Activated CD4-positive, alpha-beta T cell treated with anti-CD3 and anti-CD28 coated beads, Interleukin-2, amount 50 U/mL, for 4 hours (primary cell): Measurements from ENCODE around the gene HDAC3.
"Not testable (repeated sequence)": the region's sequence is repeated elsewhere in the genome, so short reads cannot be mapped to it uniquely, and the experiment has no call there.

Experiments
- DNase-seq, 2 experiments: peaks; one replicate each; pipeline ENCODE4 v3.0.0-alpha.2; 2020

Gene HDAC3

DNA sequence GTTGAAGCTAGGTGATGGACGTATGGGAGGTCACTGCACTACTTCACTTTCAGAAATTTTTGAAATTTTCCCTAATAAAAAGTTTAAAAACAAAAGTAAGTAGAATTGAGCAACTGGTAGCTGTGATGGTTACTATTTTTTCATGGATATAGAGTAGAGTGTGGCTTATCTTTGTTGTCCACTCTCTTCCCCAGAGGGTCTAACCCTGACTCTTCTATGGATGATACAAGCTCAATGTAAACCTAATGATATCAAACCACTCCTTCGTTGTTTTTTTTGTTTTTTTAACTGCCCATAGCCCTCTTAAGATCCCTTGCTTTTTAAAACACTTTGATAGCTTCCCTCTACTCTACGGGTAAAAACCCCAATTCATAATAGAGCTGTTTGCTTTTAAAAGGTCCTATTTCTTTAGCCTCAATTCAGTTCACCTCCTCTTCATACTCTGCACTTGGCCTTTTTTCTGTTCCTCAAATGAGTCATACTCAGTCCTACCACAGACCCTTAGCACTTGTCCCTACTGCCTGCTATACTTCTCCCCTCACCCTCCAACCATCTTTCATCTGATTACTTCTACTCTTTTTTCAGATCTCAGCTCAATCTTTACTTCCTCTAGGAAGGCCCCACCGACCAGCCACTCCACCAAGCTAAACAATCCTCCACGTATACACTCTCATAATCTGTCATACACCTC lies 2.6 kb downstream of the HDAC3 start:
- DNase-seq: no peak

DNA sequence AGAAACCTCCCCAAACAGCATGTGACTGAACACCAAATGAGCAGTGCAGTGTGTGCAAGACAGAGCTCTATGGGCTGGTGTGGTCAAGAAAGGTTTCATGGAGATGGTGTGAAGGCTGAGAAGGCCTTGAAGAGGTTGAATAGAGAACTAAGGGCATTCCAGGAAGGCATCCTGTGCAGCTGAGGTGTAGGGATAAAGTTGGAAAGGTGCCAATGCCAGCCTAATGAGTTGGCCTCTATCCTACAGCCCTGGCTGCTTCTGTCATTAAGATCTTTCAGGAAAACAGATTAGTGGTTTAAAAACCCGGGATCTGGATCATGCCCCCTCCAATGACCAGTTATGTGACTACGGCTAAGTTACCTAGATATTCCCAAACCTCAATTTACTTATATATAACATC lies 4.0 kb downstream of the HDAC3 start:
- no peak for DNase-seq

DNA sequence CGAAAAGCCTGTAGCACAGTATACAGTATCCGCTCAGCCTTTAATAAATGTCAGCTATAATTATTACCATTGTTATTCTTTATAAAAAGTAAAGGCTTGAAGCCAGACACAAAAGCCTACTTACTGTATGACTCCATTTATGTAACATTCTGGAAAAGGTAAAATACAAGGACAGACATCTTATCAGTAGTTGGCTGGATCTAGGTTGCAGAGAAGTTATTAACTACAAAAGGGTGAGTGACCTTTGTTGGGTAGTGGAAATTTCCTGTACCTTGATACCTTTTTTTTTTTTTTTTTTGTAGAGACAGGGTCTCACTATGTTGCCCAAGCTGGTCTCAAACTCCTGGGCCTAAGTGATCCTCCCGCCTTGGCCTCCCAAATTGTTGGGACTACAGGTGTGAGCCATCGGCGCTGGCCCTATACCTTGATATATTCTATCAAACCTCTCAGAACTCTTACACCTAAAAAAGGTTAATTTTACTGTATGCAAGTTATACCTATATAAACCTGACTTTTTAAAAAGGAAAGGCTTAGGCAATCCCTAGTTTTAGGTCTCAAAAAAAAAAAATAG lies 6.0 kb downstream of the HDAC3 start:
- no peak for DNase-seq

DNA sequence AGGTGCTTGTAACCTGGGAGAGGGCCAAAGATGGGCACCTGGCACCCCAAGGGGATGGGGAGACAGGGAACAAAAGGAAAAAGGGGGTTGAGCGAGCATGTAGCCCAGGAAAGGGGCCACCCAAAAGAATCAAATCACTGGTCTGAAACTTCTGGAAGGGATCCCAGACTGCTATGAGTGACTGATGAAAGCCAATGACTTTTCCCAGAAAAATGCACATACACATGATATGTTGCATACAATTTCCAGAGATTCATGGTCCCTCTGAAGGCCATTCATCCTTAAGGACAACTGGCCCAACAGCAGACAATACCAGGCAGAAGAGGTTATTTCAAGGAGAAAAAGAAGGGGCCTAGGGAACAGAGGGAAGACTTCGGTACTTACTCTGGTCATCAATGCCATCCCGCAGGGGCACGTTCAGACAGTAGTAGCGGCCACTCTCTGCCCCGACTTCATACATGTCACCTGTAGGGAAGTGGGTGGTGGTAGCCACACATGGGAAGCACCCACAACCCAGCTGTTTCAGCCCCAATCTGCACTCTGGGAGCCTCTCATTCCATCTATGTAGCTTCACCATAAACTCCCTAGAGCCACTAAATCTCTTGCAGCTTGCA lies 8.4 kb downstream of the HDAC3 start:
- DNase-seq: no peak

DNA sequence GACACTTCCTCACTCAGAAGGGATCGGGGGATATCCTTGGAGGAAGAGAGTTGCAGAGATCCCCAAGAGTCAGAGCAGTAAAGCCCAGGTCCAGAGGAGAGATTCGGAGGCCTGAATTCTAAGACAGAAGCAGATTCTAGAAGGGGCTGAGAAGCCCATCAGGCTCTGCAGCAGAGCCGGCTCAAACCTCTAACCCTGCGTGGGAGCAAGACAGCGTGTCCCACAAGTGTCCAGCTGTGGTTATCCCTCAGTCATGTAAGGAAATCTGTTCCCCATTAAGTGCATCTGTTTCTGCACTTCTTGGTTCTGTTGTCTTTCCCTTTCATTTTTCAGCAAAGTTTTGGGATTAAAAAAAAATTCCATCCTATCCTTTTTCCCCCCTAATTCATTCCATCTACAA lies 13.0 kb downstream of the HDAC3 start:
- no peak for DNase-seq

DNA sequence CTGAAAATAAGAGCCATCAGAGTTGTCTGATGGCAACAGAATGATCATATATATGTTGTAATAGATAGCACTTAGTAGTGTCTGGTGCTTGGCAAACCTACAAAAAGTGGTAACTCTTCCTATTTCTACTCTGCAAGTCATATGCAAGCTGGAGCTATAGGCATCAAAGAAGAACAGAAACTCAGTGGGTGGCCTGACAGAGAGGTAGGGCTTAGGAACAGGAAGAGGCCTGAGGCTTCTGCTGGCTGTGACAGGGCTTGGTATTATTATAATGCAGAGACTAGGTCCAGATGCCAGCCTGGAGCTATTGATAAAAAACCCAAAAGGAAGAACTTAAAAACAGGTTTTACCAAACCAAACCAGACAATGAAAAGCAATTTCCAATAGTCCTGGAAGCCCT lies 13.5 kb downstream of the HDAC3 start:
- DNase-seq: no peak

DNA sequence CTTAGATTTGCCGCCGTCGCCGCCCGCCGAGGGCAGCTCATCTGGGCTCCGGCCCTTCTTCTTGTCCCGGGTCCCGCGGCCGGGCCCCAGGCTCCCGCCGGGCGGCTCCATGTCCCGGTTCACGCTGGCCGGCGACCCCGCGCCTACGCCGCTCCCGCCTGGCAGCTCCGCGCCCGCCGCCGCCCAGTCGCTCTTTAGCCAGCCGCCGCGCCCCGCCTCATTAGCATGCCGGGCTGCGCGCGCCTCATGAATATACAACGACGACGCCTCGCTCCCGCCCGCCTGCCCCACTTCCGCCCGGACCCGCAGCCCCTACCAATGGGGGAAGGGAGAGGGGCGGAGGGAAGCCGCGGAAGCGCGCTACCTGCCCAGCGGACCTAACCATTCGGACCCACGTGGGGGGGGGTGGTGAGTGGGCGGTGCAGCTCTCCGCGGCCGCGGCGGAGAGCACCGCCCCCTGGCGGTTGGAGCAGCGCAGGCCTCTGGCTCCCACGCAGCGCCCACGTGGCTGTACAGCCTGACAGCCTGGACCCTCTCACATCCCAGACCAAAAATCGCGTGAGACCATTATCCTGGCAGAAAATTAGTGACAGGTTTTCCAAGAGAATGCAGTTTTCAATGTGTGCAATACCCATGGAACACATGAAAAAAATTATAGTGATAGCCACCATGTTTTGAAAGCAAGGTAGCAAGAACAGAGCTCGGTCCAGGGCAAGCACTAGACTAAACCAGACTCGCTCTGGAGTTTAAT lies 17.7 kb downstream of the HDAC3 start, which contains the start of gene DIAPH1:
DIAPH1 (minus strand) TSS at position 197 of the 751 bp plus-strand sequence; CDS start at position 111, 86 bp downstream.
- peak; percentile 99 for DNase-seq

DNA sequence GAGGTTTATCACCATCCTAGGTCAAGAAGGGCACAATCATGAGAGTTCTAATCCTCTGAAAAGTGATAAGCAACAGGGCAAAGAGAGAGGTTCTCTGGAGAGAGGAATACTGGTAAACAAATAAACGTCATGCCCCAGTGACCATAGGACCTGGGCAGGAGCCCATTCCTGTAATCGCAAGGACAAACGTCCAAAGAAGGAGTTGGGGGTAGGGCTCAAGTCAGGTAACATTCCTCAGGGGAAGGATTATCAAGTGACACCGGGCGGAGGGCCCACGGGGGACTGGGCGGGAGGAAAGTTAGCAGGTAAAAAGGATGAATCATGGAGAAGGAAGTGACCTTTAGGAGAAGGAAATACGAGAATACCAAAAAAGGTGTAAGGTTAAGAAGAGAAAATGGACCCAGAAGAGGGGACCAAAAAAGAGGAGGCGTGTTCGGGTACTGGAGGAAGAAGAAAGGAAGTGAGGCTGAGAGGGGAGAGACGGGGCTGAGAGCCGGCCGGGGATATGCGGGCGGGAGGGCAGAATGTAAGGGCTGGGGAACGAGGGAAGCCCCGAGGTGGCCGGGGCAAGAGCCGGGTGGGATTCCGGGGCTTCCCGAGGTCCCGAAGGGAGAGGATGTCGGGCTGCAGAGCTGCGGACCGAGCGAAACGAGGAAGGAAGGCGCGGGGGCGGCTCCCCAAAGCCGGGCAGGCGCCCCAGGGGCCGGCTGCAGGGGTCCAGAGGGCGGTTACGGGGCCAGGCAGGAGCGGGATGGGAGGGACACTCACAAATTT lies 18.4 kb downstream of the HDAC3 start:
- DNase-seq: peak; percentile 50 to 56

DNA sequence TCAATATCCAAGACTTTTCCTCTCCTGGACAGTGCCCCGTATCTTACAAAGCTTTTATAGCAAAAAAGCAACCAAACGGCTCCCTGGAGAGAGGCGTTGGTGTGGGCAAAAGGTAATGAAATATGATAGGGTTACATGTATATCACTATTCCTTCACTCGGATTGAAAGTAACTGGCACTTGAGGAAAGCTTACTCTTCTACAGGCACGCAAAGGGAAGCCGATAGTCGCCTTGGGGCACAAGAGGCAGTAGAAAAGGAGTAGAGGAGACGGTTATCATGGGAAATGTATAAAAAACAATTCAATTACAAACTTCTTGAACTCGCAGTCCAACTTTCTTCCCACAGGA lies 19.0 kb downstream of the HDAC3 start:
- DNase-seq: no peak

DNA sequence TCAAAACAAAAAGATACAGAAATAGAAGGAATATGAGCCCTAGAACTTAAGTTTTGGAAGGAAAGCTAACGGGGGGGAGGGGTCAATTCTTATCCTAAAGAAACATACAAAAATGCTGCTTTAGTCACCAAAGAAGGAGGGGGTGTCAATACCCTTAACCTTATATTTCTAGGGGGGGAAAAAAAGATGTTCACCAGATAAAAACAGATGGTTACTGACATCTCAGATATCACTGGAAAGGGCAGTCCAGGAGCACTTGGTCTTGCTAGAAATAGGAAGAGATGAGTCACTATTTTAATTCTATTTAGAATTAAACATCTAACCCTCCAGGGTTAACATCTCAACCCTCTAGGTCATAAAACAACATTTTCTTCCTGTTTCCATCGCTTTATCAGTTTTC lies 19.5 kb downstream of the HDAC3 start:
- DNase-seq: no peak

DNA sequence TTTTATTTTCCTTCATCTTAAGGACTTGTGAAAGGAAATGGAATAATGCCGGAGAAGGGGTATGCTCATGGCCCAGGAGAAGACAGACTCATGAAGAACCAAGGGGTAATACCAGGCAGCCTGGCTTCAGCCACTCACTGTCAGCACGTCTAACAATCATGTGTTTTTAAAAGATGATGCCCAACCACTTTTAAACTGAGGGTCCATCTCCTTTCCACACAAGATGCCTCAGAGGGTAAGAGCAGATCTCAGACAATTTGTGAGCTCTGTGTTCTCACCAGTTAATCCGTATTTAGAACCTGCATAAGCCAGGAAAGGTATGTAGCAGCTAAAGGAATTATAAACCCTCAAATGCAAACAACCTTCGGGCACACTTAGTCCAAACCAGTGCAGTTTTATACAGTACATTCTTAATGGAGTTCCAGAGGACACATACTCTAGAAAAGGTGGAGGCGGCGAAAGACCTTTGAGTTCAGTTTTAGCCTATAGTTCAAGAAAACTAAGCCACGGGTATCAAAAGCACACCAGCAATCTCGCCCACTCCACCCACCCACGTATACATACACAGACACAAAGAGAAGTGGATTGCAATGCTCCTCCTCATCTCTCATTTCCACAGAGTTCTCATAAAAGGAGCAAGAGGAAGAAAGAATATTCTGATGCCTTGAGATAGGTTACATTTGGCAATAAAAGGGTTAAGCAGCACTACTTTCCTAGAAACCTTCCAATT lies 20.5 kb downstream of the HDAC3 start:
- DNase-seq: peak; percentile 49 to 60

DNA sequence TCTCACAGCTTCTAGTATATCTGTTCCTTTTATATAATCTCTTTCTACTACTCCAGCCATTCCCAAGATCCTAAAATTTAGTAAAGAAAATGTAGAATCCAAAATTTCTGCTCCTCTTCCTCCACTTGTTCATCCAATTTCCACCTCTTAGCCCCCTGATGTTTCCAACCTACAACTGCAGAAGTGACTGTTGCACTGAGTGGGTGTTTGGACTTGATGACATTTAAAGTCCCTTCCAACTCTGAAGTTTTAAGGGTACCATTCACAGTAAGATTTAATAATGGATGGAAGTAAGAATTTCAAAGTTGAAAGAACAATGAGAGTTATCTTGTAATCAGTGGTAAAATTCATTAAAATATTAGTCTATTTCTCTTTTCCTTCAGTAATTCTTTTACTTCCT lies 23.3 kb downstream of the HDAC3 start:
- DNase-seq: no peak

DNA sequence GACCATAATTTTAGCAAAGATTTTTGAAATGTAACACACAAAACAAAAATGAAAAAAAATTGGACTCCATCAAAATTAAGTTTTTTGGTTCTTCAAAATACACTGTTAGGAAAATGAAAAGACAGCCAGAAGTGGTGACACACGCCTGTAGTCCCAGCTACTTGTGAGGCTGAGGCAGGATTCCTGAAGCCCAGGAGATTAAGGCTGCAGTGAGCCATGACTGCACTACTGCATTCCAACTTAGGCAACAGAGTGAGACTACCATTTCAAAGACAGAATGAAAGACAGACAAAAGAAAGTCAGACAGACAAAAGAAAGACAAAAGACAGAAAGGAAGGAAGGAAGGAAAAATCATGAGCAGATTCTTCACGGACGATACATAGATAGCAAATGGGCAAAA lies 25.4 kb downstream of the HDAC3 start:
- no peak for DNase-seq

DNA sequence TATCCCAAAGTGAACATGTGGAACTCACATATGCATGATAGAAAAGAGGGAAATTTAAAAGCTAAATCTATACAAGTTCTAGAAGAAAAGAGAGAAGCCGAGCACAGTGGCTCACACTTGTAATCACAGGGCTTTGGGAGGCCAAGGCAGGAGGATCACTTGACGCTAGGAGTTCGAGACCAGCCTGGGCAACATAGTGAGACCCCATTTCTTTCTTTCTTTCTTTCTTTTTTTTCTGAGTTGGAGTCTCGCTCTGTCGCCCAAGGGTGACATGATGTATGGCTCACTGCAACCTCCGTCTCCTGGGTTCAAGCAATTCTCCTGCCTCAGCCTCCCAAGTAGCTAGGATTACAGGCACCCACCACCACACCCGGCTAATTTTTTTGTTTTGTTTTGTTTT lies 26.7 kb downstream of the HDAC3 start:
- DNase-seq: not testable (repeated sequence)

DNA sequence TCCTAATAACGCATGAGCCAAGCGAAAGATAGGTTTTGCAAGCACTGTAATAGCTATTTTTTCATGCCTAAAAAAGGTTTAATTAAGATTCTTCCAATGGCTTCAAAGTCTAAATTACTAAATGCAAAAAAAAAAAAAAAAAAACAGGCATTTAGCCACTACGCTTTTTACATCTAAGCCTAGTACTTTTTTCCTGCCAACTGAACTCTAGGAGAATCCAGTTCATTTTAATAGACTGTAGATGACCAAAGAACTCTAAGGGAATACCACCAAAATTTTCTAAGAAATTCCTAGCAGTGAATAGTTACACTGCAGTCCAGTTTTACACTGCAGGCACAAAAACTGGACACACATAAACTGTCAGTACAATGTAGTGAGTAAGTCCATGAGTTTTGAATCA lies 27.6 kb downstream of the HDAC3 start:
- DNase-seq: no peak

DNA sequence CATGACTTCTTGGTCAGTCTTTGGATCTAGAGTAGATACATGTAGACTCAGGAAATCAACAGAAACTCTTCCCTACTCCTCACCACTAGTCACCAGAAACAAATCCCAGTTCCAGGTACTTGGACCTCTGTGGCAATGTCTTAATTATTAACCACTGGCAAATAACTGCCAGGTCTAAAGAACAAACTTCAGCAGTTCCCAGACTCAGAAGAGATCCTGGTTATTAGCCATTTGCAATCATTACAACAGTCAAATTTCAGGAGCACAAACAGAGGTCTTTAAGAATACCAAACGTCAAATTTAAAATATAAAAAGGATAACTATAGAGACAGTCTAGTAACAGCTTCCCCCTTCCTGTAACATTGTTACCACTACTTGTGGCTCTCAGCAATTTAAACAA lies 28.1 kb downstream of the HDAC3 start:
- no peak for DNase-seq

DNA sequence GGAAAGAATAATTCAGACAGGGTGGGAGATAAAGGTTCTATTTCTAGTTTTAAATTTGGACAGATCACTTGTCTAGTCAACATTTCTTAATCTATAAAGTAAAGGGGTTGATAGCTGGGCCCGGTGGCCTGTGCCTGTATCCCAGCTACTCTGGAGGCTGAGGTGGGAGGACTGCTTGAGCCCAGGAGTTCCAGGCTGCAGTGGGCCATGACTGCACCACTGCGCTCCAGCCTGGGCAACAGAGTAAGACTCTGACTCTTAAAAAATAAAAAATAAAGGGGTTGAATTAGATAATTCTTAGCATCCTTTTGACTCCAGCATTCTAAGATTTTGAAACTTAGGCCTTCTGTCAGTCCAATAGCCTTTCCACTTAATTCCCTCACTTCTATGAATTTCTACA lies 28.6 kb downstream of the HDAC3 start:
- no peak for DNase-seq

DNA sequence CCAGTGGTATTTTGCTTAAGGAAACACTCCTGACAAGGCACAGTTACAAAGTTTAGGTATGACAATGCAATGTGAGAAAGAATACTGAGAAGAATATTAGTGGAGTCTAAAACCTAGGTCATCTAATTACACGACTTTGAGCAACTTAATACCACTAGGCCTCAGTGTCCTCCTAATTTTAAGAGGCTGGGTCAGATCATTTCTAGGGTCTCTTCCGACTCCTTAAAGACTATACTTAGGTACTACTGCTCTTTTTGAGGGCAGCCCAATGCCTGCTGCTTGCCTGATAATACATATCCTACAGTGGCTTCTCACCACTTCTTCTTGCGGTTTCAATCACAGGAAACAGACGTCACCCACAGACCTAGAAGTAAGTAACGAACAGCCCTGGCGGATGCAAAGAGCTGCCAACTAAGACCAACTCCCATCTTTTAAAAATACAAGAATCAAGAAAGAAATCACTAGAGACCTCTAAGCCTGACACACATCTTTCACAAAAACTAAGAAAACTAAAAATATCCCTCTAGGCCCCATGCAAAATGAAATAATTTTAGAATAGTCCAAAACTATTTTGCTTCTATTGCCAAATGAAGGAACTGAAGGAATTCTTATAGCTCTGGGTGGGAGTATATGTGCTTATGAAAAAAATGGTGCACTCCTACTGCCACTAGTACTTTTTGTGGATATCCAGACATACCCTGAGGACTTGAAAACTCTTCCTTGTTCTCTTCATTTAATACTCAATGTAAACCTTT lies 30.9 kb downstream of the HDAC3 start:
- peak; percentile 51 for DNase-seq

DNA sequence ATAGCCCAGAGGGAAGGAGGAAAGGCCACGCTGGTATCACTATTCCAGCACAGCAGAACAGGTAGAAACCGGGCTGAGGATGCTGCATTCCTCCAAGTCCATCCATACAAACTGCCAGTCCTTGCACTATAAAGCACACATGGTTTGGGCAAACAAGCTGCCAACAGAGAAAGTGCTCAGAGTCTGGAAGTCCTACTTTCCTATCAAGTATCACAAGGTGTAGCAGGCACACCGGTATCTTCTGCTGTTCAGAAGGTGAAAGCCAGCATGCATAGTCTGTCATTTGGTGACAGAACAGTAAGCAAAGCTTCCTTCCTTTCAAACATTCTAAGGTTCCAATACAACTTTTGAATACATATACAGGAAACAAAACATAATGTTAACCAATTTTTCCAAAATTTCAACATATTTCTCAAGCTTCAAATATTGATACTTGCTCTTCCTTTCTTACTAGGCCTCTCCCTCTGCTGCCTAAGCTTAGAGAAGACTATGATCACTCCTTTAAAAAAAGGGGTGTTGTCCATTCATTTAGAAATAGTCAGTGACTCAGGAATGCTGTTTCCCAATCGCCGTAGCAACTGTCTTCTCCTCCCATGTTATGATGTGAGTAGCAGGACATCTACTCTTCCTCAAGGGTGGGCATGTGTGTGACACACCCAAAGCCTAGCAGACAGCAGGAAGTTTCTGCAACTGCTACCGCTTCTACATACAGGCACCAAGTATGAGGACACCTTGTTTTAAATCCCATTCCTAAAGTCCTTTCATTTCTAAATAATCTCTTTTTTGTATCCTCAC lies 32.5 kb downstream of the HDAC3 start:
- no peak for DNase-seq

DNA sequence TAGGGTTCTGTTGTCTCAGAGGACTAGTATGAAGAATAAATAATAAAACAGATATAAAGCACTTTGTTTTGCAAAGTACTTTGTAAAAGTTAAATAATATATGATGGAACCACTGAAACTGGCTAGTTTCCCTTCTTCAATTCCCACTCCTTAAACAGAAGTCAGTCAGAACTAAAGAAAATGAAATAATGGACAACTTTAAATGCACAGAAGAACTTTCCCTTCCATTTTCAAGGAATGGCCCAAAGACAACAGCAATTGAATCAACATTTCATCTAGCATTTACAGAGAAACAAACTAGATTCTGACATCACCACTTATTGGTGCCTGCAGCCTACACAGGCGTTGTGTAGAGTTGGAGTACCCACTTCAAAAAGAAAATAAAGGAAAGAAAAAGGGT lies 34.0 kb downstream of the HDAC3 start:
- DNase-seq: no peak
